Measurements from ENCODE around the gene NSMCE1.

The NSMCE1 gene

GRCh38 chr16:27230562-27231001 is 38.0 kb downstream of the NSMCE1 start:
- peak in 1 of 2 donors; percentile 56 for DNase-seq (ENCODE audit: low read depth in 2 of 2)

- DNase-seq (ENCODE audit: low read depth in 2 of 2): no peak
These were observed 38.6 kb downstream of the NSMCE1 start for GRCh38 chr16:27229891-27230470.

- DNase-seq (ENCODE audit: low read depth in 2 of 2): no peak
These were observed 39.7 kb downstream of the NSMCE1 start for GRCh38 chr16:27228621-27229501.

- DNase-seq (ENCODE audit: low read depth in 2 of 2): no peak
These were observed 40.5 kb downstream of the NSMCE1 start for GRCh38 chr16:27228045-27228444.

- DNase-seq (ENCODE audit: low read depth in 2 of 2): no peak
These were observed 41.4 kb downstream of the NSMCE1 start for GRCh38 chr16:27226976-27227705.

GRCh38 chr16:27226476-27226875 is 42.1 kb downstream of the NSMCE1 start:
- DNase-seq (ENCODE audit: low read depth in 2 of 2): no peak

GRCh38 chr16:27225536-27226360 is 42.8 kb downstream of the NSMCE1 start:
- DNase-seq (ENCODE audit: low read depth in 2 of 2): no peak

- DNase-seq (ENCODE audit: low read depth in 2 of 2): no peak
These were observed 43.8 kb downstream of the NSMCE1 start for GRCh38 chr16:27224741-27225300.

GRCh38 chr16:27224271-27224737 is 44.3 kb downstream of the NSMCE1 start:
- DNase-seq (ENCODE audit: low read depth in 2 of 2): no peak

GRCh38 chr16:27223701-27224100 is 44.9 kb downstream of the NSMCE1 start:
- DNase-seq (ENCODE audit: low read depth in 2 of 2): no peak

GRCh38 chr16:27223226-27223610 is 45.4 kb downstream of the NSMCE1 start:
- no peak for DNase-seq (ENCODE audit: low read depth in 2 of 2)

GRCh38 chr16:27222249-27223225 is 46.0 kb downstream of the NSMCE1 start:
- DNase-seq (ENCODE audit: low read depth in 2 of 2): no peak

GRCh38 chr16:27221576-27222248 is 46.9 kb downstream of the NSMCE1 start:
- no peak for DNase-seq (ENCODE audit: low read depth in 2 of 2)

GRCh38 chr16:27220991-27221390 is 47.6 kb downstream of the NSMCE1 start:
- no peak for DNase-seq (ENCODE audit: low read depth in 2 of 2)

- no peak for DNase-seq (ENCODE audit: low read depth in 2 of 2)
These were observed 48.0 kb downstream of the NSMCE1 start for GRCh38 chr16:27220527-27220926.

- no peak for DNase-seq (ENCODE audit: low read depth in 2 of 2)
These were observed 48.5 kb downstream of the NSMCE1 start for GRCh38 chr16:27220120-27220519.

- DNase-seq (ENCODE audit: low read depth in 2 of 2): no peak
These were observed 49.4 kb downstream of the NSMCE1 start for GRCh38 chr16:27219161-27219560.

GRCh38 chr16:27218756-27219155 is 49.8 kb downstream of the NSMCE1 start:
- DNase-seq (ENCODE audit: low read depth in 2 of 2): no peak

- DNase-seq (ENCODE audit: low read depth in 2 of 2): no peak
These were observed 51.3 kb downstream of the NSMCE1 start for GRCh38 chr16:27217256-27217655.

All from stimulated activated CD8-positive, alpha-beta memory T cell treated with anti-CD3 and anti-CD28 coated beads, Interleukin-7, amount 100 ng/mL, for 4 hours (primary cell).